ENCODE data around the gene C1QTNF8. TPM values are rescaled to one million over a fixed set of nuclear protein-coding genes. Genes with fewer than 3 reads are reported as not detected.

Gene C1QTNF8
- total and polyA plus RNA-seq, 2 of the 8 experiments (the other 6 are each of a cell fraction or from before 2014, with no cell fraction given), result not detected

DNA sequence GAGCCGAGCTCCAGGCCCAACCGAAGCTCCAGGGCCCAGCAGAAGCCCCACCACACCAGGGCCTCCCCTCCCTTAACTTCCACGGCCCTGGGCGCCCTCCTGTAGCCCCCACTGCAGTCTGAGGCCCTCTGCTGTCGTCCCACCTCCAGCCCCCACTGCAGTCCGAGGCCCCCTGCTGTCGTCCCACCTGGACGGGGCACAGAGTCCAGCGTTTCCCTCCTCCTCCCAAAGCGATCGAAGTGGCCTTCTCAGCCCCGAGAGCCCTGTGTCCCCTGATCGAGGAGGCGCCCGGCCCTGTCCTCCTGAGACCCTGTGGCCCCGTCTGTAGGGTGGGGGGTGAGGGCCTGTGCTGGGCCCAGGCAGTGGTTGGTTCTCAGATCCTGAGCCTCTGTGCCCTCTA is 31.1 kb upstream of the C1QTNF8 start (continued):
- TF ChIP-seq, protein P1, sequence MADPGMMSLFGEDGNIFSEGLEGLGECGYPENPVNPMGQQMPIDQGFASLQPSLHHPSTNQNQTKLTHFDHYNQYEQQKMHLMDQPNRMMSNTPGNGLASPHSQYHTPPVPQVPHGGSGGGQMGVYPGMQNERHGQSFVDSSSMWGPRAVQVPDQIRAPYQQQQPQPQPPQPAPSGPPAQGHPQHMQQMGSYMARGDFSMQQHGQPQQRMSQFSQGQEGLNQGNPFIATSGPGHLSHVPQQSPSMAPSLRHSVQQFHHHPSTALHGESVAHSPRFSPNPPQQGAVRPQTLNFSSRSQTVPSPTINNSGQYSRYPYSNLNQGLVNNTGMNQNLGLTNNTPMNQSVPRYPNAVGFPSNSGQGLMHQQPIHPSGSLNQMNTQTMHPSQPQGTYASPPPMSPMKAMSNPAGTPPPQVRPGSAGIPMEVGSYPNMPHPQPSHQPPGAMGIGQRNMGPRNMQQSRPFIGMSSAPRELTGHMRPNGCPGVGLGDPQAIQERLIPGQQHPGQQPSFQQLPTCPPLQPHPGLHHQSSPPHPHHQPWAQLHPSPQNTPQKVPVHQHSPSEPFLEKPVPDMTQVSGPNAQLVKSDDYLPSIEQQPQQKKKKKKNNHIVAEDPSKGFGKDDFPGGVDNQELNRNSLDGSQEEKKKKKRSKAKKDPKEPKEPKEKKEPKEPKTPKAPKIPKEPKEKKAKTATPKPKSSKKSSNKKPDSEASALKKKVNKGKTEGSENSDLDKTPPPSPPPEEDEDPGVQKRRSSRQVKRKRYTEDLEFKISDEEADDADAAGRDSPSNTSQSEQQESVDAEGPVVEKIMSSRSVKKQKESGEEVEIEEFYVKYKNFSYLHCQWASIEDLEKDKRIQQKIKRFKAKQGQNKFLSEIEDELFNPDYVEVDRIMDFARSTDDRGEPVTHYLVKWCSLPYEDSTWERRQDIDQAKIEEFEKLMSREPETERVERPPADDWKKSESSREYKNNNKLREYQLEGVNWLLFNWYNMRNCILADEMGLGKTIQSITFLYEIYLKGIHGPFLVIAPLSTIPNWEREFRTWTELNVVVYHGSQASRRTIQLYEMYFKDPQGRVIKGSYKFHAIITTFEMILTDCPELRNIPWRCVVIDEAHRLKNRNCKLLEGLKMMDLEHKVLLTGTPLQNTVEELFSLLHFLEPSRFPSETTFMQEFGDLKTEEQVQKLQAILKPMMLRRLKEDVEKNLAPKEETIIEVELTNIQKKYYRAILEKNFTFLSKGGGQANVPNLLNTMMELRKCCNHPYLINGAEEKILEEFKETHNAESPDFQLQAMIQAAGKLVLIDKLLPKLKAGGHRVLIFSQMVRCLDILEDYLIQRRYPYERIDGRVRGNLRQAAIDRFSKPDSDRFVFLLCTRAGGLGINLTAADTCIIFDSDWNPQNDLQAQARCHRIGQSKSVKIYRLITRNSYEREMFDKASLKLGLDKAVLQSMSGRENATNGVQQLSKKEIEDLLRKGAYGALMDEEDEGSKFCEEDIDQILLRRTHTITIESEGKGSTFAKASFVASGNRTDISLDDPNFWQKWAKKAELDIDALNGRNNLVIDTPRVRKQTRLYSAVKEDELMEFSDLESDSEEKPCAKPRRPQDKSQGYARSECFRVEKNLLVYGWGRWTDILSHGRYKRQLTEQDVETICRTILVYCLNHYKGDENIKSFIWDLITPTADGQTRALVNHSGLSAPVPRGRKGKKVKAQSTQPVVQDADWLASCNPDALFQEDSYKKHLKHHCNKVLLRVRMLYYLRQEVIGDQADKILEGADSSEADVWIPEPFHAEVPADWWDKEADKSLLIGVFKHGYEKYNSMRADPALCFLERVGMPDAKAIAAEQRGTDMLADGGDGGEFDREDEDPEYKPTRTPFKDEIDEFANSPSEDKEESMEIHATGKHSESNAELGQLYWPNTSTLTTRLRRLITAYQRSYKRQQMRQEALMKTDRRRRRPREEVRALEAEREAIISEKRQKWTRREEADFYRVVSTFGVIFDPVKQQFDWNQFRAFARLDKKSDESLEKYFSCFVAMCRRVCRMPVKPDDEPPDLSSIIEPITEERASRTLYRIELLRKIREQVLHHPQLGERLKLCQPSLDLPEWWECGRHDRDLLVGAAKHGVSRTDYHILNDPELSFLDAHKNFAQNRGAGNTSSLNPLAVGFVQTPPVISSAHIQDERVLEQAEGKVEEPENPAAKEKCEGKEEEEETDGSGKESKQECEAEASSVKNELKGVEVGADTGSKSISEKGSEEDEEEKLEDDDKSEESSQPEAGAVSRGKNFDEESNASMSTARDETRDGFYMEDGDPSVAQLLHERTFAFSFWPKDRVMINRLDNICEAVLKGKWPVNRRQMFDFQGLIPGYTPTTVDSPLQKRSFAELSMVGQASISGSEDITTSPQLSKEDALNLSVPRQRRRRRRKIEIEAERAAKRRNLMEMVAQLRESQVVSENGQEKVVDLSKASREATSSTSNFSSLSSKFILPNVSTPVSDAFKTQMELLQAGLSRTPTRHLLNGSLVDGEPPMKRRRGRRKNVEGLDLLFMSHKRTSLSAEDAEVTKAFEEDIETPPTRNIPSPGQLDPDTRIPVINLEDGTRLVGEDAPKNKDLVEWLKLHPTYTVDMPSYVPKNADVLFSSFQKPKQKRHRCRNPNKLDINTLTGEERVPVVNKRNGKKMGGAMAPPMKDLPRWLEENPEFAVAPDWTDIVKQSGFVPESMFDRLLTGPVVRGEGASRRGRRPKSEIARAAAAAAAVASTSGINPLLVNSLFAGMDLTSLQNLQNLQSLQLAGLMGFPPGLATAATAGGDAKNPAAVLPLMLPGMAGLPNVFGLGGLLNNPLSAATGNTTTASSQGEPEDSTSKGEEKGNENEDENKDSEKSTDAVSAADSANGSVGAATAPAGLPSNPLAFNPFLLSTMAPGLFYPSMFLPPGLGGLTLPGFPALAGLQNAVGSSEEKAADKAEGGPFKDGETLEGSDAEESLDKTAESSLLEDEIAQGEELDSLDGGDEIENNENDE (IDR thresholded peaks at IDR 0.05; ENCODE audit: insufficient replicate concordance, low read length), result no peak
- TF ChIP-seq CBX5 (IDR thresholded peaks at IDR 0.05; ENCODE audit: low read depth, low read length) (no peak), SIX5 (IDR thresholded peaks at IDR 0.05; ENCODE audit: low read depth, low read length) (no peak), ATF2 (IDR thresholded peaks at IDR 0.05; ENCODE audit: low read length) (no peak), ZNF274 (IDR thresholded peaks at IDR 0.05; ENCODE audit: borderline replicate concordance, extremely low read depth, low read length) (no peak), TEAD4 (IDR thresholded peaks at IDR 0.05; ENCODE audit: low read depth, low read length) (no peak), TBP (IDR thresholded peaks at IDR 0.05; ENCODE audit: low read depth, low read length) (no peak), KDM5A (IDR thresholded peaks at IDR 0.05; ENCODE audit: low read length) (no peak), YY1 (IDR thresholded peaks at IDR 0.05; ENCODE audit: low read depth, low read length) (no peak)

Measured in H1 (cell line).